Skin epidermis (tissue), 12 donors: ENCODE data around the gene TP63.

Experiments
- H3K27ac ChIP-seq, 21 experiments: fragments of 200-600 bp; sonication (generic) in 11 of 21; one replicate each; pipeline ENCODE4 v1.5.0; 2020; ENCODE audit warnings: mild to moderate bottlenecking in 3 of 21, inconsistent platforms in 2 of 21, moderate library complexity in 2 of 21
- H3K4me3 ChIP-seq, 7 experiments: fragments of 200-600 bp; sonication (generic) in 2 of 7; one replicate each; pipeline ENCODE4 v1.5.0; 2020; ENCODE audit warnings: inconsistent platforms in 2 of 7, mild to moderate bottlenecking in 2 of 7, moderate library complexity in 1 of 7

Gene TP63

DNA sequence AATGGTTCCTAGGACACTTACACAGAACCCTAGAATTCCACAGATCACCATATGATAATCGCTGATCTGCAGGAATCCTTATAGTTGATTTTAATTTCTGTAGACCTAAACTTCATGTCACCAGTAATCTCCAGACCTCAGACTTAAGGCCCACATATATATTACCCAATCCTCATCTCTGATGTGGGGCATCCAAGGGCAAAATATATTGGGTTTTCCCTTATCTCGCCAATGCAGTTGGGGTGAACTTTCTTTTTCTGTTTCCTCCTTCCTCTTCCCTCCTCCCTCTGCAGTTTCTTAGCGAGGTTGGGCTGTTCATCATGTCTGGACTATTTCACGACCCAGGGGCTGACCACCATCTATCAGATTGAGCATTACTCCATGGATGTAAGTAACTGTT, 259.3 kb downstream of the TP63 start:
- Histone ChIP-seq H3K4me3 (no peak overlapping the region), H3K27ac (no peak overlapping the region)

DNA sequence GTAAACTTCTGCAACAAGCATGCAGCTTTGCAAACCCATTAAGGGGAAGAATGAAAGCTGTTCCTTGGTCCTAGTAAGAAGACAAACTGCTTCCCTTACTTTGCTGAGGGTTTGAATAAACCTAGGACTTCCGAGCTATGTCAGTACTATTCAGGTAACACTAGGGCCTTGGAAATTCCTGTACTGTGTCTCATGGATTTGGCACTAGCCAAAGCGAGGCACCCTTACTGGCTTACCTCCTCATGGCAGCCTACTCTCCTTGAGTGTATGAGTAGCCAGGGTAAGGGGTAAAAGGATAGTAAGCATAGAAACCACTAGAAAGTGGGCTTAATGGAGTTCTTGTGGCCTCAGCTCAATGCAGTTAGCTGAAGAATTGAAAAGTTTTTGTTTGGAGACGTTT, 265.3 kb downstream of the TP63 start:
- no peak overlapping the region for H3K4me3 ChIP-seq
- H3K27ac ChIP-seq: peak overlapping the region in 1 of 21 experiments; percentile 30

GRCh38 chr3:189897406-189897805, 266.2 kb downstream of the TP63 start:
- no peak overlapping the region for H3K27ac ChIP-seq

GRCh38 chr3:189898559-189899153, 267.5 kb downstream of the TP63 start:
- Histone ChIP-seq H3K27ac (peak overlapping the region in 1 of 21 experiments; percentile 37), H3K4me3 (no peak overlapping the region)

More at GRCh38 chr3:189897406-189897805, 266.2 kb downstream of the TP63 start:
- no peak overlapping the region for H3K4me3 ChIP-seq

DNA sequence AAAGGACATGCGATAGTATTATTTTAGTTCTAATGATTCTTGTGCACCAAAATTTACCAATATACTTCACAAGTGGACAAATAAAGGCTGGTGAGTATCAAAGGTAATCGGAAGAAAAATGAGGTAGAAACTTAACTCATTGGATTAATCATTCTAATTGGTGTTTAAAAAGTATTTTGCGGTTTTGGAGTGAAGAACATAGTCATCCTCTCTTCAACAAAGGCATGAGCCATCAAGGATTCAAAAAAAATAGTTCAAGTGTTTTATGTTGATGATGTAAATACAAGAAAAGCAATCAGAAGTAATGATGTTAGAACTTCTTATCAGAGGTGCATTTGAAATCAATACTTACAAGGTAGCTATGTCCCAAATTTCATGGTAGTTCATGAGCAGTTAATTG, 268.0 kb downstream of the TP63 start:
- H3K27ac ChIP-seq: peak overlapping the region in 3 of 21 experiments; percentile 24 to 48 (median 37)
- H3K4me3 ChIP-seq: no peak overlapping the region

DNA sequence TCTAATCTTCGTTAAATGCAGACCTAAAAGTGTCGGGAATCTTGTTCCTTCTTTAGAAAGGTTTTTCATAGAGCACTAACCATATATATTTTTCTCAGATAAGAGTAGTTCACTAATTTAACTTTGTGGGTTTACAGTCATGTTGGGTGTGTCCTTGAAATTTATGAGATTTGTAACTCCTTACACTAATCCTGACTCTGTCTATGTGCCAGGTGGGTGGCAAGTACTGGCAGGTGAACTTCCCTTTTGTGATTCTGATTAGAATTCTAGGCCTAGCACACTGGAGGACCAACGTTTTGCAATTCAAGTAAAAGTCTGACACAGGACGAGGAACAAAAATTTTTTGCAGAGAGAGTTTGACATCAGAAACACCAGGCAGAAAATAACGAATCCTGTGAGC, 269.4 kb downstream of the TP63 start:
- H3K27ac ChIP-seq: peak overlapping the region in 11 of 21 experiments; percentile 13 to 65 (median 35)
- no peak overlapping the region for H3K4me3 ChIP-seq

- Histone ChIP-seq H3K4me3 (no peak overlapping the region), H3K27ac (peak overlapping the region in 5 of 21 experiments; percentile 5 to 68 (median 14))
Observed at GRCh38 chr3:189901481-189901880, 270.3 kb downstream of the TP63 start.

DNA sequence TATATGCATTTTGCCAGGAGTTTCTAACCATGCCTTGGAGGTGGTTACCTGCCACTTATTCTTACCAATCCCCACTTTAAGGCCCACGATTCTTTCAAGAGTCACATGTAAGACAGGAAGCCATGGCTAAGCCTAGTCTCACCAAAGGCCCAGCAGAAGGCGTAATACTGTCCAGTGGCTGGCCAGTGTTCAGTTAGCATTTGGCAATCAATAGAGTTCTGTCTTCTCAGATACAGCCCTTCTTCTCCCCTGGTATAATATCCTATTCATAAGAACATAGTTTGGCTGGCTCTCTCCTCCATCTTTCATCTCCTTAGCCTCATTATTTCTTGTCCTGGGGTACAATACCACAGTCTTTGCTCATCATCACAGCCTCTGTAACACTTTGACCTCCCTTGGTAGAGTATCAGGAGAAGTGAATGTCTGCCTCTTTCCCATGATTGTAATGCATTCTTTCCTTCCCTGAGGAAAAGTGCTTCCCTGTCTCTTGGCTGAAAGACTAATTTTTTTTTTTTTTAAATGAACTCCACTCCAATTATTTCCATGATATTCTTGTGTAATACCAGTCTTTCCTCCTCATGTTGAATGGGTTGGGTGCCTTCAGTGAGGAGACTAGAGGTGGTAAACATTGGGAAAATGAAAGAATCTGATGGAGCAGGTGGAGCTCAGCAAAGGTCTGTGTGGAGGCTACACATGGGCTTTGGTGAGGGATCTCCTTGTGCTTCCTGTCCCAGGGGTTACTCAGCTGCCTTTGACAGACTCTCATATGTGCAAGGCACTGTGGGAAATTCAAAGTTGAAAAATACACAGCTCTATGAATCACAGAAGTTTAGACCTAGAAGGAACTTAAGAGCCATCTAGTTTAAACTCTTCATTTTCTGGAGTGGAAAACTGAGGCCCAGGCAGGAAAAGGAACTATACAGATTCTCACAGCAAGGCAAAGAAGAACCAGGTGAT, 271.3 kb downstream of the TP63 start:
- H3K27ac ChIP-seq: peak overlapping the region in 3 of 21 experiments; percentile 25 to 37 (median 35)
- no peak overlapping the region for H3K4me3 ChIP-seq

- Histone ChIP-seq H3K4me3 (no peak overlapping the region), H3K27ac (no peak overlapping the region)
Observed at GRCh38 chr3:189903562-189904250, 272.5 kb downstream of the TP63 start.

GRCh38 chr3:189907803-189908202, 276.6 kb downstream of the TP63 start:
- H3K4me3 ChIP-seq: no peak overlapping the region
- H3K27ac ChIP-seq: peak overlapping the region in 2 of 21 experiments; percentile 3 to 35

GRCh38 chr3:189908646-189909045, 277.5 kb downstream of the TP63 start:
- Histone ChIP-seq H3K27ac (peak overlapping the region in 4 of 21 experiments; percentile 10 to 56 (median 20)), H3K4me3 (no peak overlapping the region)

DNA sequence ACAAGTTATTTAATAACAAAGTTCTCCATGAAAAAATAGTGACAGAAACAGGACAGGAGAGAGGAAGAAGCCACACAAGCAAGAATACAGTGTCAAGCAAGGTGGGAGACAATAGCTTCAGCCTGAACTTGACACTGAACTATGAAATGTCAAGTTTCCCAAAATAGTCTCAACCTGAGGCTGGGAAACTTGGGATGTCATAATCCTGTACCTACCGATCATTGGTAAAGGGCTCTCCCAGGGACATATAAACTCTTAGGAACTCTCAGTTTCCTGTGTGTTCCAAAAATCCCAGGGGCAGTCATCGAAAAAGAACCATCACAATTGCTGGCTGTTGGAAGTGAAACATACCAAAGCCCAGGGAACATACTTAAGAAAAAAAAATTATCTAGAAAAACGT, 277.9 kb downstream of the TP63 start:
- peak overlapping the region in 8 of 21 experiments; percentile 10 to 63 (median 51) for H3K27ac ChIP-seq
- H3K4me3 ChIP-seq: no peak overlapping the region

GRCh38 chr3:189909573-189909972, 278.4 kb downstream of the TP63 start:
- Histone ChIP-seq H3K27ac (peak overlapping the region in 6 of 21 experiments; percentile 17 to 63 (median 56)), H3K4me3 (no peak overlapping the region)

DNA sequence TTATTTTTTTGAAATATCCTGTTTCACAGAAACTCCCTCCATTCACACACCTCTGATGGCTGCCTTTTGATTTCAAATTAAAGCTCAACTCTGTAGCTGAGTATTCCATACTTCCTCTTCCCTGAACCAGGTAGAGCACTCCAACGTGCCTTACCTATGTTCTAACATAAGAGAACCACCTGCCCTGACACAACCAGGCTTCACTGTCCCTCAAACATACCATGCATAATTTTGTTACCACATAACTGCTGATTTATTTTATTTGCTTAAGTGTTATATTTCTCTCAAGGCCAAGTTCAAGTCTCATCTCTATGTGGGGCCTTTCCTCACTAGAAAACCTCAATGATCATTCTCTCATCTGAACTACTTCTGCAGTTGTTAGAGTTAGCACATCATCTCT, 279.8 kb downstream of the TP63 start:
- Histone ChIP-seq H3K27ac (no peak overlapping the region), H3K4me3 (no peak overlapping the region)

DNA sequence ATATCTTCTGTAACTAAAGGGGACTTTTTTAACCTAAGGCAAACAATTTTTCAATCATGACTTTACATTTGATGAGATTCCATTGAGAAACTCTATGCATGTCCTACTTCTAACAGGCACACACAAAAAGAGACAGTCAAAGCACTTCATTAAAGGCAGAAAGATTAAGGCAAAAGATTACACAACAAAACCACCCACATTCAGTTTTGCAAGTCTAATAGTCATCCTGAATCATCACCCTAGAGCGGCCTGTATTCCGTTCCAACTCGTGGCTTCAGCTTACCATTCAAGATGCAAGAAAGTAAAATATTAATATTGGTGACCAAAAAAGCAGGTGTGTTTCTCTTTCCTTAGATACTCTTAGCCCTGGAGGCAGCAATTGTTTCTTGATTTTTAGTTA, 283.6 kb downstream of the TP63 start:
- Histone ChIP-seq H3K27ac (peak overlapping the region in 10 of 21 experiments; percentile 5 to 73 (median 46)), H3K4me3 (no peak overlapping the region)

- H3K4me3 ChIP-seq: no peak overlapping the region
- H3K27ac ChIP-seq: no peak overlapping the region
Observed at GRCh38 chr3:189921770-189922169, 290.6 kb downstream of the TP63 start.

GRCh38 chr3:189927975-189928895, 297.0 kb downstream of the TP63 start:
- H3K4me3 ChIP-seq: no peak overlapping the region
- peak overlapping the region in 9 of 21 experiments; percentile 4 to 58 (median 43) for H3K27ac ChIP-seq

DNA sequence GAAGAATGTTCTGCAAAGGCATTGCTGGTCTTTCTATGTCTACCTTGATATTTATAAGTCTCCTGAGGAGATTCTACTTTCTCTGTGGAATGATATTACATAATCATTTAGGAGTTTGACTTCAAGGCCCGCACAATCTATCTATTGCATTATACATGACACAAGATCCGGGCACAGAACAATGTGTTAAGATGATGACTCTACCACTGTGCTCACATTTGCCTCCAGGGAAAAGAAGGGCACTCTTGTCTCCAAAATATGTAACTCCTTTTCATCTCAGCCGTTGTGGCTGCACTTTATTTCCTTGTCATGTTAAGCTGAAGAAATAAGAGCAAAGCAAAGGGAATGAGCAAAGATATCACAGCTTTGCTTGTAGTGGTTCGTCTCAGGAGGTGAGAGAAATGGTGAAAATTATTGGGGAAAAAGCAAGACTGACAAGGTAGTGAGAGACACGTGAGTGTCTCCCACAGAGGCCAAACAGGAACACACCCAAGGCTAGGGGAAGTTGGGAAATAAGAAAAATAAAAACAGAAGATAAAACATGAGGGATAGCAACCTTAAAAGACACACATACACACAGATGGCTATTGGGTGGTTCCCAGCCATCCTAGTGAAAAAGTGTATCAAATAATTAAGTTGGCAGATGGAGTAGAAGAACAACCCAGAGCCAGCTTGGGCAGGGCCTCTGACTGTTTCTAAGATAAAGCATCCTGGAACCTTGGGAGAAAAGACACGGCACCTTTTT, 305.2 kb downstream of the TP63 start:
- peak overlapping the region in 15 of 21 experiments; percentile 10 to 67 (median 47) for H3K27ac ChIP-seq
- H3K4me3 ChIP-seq: no peak overlapping the region
